Measurements from ENCODE around the gene C16orf95.

The C16orf95 gene

GRCh38 chr16:87295259-87295658 is 21.9 kb downstream of the C16orf95 start:
- Histone ChIP-seq H3K36me3 (replicated peaks; ENCODE audit: low read depth, low read length) (peaks cover 6% of the 10 kb centered on the region), H2AFZ (ENCODE audit: low read depth, low read length) (no peak overlapping the region), H3K27ac (ENCODE audit: low read length) (no peak overlapping the region), H3K9ac (ENCODE audit: low read length) (no peak overlapping the region), H3K79me2 (ENCODE audit: low read length) (no peaks in the 10 kb centered on the region), H4K20me1 (ENCODE audit: insufficient read depth, low read length) (0 out of 2 replicates have a peak, but pooled peaks cover 3% of the 10 kb centered on the region), H3K4me2 (ENCODE audit: low read length) (no peak overlapping the region), H3K9me3 (ENCODE audit: insufficient read depth, low read length) (no peaks in the 10 kb centered on the region), H3K27me3 (ENCODE audit: low read depth, low read length) (no peaks in the 10 kb centered on the region), H3K4me1 (ENCODE audit: low read length) (peaks cover 12% of the 10 kb centered on the region), H3K4me3 (ENCODE audit: low read length) (no peak overlapping the region)
- TF ChIP-seq EZH2phosphoT487 (IDR thresholded peaks at IDR 0.05; ENCODE audit: low read depth) (no peak), CTCF (IDR thresholded peaks at IDR 0.05; ENCODE audit: low read depth, low read length) (no peak)

- H3K27me3 ChIP-seq (ENCODE audit: low read depth, low read length) = no peaks in the 10 kb centered on the region
- no peak overlapping the region for H3K27ac ChIP-seq (ENCODE audit: low read length)
- no peak overlapping the region for H3K9ac ChIP-seq (ENCODE audit: low read length)
- peaks cover 12% of the 10 kb centered on the region for H3K4me1 ChIP-seq (ENCODE audit: low read length)
- TF ChIP-seq CTCF (IDR thresholded peaks at IDR 0.05; ENCODE audit: low read depth, low read length) = no peak
- no peak overlapping the region for H2AFZ ChIP-seq (ENCODE audit: low read depth, low read length)
- H3K4me3 ChIP-seq (ENCODE audit: low read length) = no peak overlapping the region
- H3K9me3 ChIP-seq (ENCODE audit: insufficient read depth, low read length) = no peaks in the 10 kb centered on the region
- H3K36me3 ChIP-seq (replicated peaks; ENCODE audit: low read depth, low read length) = peaks cover 6% of the 10 kb centered on the region
- H4K20me1 ChIP-seq (ENCODE audit: insufficient read depth, low read length) = 0 out of 2 replicates have a peak, but pooled peaks cover 3% of the 10 kb centered on the region
- H3K4me2 ChIP-seq (ENCODE audit: low read length) = no peak overlapping the region
- no peaks in the 10 kb centered on the region for H3K79me2 ChIP-seq (ENCODE audit: low read length)
Measured at GRCh38 chr16:87293990-87294389, 23.2 kb downstream of the C16orf95 start.

GRCh38 chr16:87291944-87292343 is 25.2 kb downstream of the C16orf95 start:
- H3K27me3 ChIP-seq (ENCODE audit: low read depth, low read length) = no peaks in the 10 kb centered on the region
- no peak for TF ChIP-seq CTCF (IDR thresholded peaks at IDR 0.05; ENCODE audit: low read depth, low read length)
- no peak for TF ChIP-seq EZH2phosphoT487 (IDR thresholded peaks at IDR 0.05; ENCODE audit: low read depth)
- no peak overlapping the region for H3K9ac ChIP-seq (ENCODE audit: low read length)
- H3K4me2 ChIP-seq (ENCODE audit: low read length) = no peak overlapping the region
- peaks cover 8% of the 10 kb centered on the region for H3K4me1 ChIP-seq (ENCODE audit: low read length)
- peaks cover 6% of the 10 kb centered on the region for H3K36me3 ChIP-seq (replicated peaks; ENCODE audit: low read depth, low read length)
- H2AFZ ChIP-seq (ENCODE audit: low read depth, low read length) = no peak overlapping the region
- no peak overlapping the region for H3K27ac ChIP-seq (ENCODE audit: low read length)
- no peak overlapping the region for H3K4me3 ChIP-seq (ENCODE audit: low read length)
- H4K20me1 ChIP-seq (ENCODE audit: insufficient read depth, low read length) = no peaks in the 10 kb centered on the region
- no peaks in the 10 kb centered on the region for H3K79me2 ChIP-seq (ENCODE audit: low read length)
- no peaks in the 10 kb centered on the region for H3K9me3 ChIP-seq (ENCODE audit: insufficient read depth, low read length)

- no peak overlapping the region for H2AFZ ChIP-seq (ENCODE audit: low read depth, low read length)
- TF ChIP-seq CTCF (IDR thresholded peaks at IDR 0.05; ENCODE audit: low read depth, low read length) (no peak), EZH2phosphoT487 (IDR thresholded peaks at IDR 0.05; ENCODE audit: low read depth) (no peak)
- H4K20me1 ChIP-seq (ENCODE audit: insufficient read depth, low read length) = no peaks in the 10 kb centered on the region
- H3K36me3 ChIP-seq (replicated peaks; ENCODE audit: low read depth, low read length) = peaks cover 9% of the 10 kb centered on the region
- H3K27me3 ChIP-seq (ENCODE audit: low read depth, low read length) = no peaks in the 10 kb centered on the region
- no peak overlapping the region for H3K4me3 ChIP-seq (ENCODE audit: low read length)
- H3K4me1 ChIP-seq (ENCODE audit: low read length) = no peaks in the 10 kb centered on the region
- no peak overlapping the region for H3K9ac ChIP-seq (ENCODE audit: low read length)
- H3K4me2 ChIP-seq (ENCODE audit: low read length) = no peak overlapping the region
- no peak overlapping the region for H3K27ac ChIP-seq (ENCODE audit: low read length)
- no peaks in the 10 kb centered on the region for H3K9me3 ChIP-seq (ENCODE audit: insufficient read depth, low read length)
- no peaks in the 10 kb centered on the region for H3K79me2 ChIP-seq (ENCODE audit: low read length)
Measured at GRCh38 chr16:87288753-87289362, 28.3 kb downstream of the C16orf95 start.

Data from OCI-LY3 (cell line).